D341Med (cell line): ENCODE results near the gene FAM222A.
A peak's percentile ranks its signal among the peaks of the same experiment; 100 is the strongest.

Experiments
- DNase-seq: peaks from one replicate; pipeline ENCODE4 v3.0.0; 2012; ENCODE audit warnings: low spot score

Gene FAM222A

GRCh38 chr12:109710747-109711595 lies 2.7 kb upstream of the FAM222A start:
- no peak for DNase-seq

- DNase-seq = no peak
Measured at GRCh38 chr12:109711596-109712461, 1.8 kb upstream of the FAM222A start.

- DNase-seq = peak; percentile 86
Measured at GRCh38 chr12:109714141-109714912, 702 bp downstream of the FAM222A start.

DNA sequence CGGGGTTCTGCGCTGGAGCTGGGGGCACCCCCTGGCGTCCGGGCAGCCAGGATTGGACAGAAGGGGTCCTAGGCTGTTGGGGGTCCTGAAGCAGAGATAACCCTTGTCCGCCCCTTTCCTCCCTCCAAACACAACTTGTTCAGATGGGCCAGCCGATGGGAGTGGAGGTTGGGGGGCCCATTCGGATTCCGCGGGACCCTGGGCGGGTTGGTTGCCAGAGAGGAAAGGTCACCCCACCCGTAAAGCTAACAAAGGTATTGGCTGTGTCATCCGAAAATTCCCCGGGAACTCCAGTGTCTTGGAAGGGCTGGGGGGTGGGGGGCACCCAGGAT lies 1.3 kb downstream of the FAM222A start:
- no peak for DNase-seq

DNA sequence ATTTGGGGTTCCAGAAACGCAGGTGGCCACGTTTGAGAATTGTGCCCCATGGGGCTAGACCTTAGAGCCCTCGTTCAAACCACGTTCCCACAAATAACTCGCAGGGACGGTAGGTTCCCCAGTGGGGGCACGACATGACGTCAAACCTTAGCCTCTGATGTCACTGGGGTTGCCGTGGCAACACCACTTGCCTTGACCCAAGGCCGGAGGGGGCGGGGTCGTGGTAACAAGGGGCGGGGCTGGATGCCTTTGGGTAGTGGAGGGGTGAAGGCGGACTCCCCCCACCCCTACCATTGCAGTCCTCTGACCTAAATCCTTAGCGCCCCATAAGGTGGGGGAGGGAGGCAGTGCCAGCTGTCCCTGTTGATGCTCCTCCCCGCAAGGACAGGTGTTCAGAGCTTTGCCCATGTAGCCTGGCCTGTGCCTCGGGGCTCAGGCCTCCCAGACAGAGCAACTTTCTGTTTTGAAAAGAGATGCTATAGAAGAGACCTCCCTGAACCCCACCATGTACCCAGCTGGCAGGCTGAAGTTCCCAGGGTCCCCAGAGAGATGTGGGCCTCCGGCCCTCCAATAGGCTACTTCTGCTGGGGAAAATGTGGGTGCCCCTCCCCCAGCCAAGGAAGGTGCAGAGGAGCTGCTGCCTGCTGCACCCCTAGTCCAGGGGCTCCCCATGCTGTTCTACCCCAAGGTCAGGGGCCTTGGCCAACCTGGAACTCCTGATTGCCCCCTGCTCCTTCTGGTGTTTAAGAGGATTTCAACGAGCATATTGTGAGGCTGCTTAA lies 1.9 kb downstream of the FAM222A start:
- DNase-seq = peak; percentile 75

GRCh38 chr12:109716092-109716479 lies 2.5 kb downstream of the FAM222A start:
- DNase-seq = no peak

GRCh38 chr12:109716512-109717389 lies 3.1 kb downstream of the FAM222A start:
- no peak for DNase-seq

- DNase-seq = no peak
Measured at GRCh38 chr12:109717390-109718357, 4.0 kb downstream of the FAM222A start.

- DNase-seq = no peak
Measured at GRCh38 chr12:109718390-109718789, 4.8 kb downstream of the FAM222A start.

- DNase-seq = no peak
Measured at GRCh38 chr12:109719123-109720022, 5.7 kb downstream of the FAM222A start.

DNA sequence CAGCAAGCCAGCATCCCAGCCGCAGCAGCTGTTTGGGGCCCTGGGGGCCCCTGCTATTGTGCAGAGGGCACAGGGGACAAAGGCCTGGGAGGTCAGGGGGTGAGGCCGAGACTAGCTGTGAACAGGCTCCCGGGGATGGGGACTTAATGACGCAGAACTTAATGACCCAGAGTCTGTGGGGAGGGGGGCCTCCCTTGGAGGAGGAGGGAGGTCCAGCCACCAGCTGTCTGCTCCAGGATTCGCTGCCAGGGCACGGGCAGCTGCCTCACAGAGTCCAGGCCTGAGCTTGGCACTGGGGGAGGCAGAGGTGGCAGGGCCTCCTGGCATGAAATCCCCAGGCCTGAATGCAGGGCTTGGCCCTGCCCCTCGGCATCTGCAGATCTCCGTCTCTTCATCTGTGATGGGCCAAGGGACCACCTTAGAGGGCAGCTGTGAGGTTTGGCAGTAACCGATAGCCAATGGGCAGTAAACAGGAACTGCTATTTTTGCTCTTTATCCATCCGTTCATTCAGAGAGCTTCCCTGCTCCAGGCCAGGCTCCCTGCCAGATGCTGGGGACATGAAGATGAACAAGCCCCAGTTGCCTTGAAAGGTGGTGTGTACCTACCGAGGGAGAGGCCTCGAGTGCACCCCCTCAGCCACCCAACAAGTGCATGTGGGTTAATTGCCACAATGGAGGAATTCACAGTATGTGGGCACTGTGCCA lies 6.7 kb downstream of the FAM222A start:
- no peak for DNase-seq

- DNase-seq = no peak
Measured at GRCh38 chr12:109720857-109721189, 7.2 kb downstream of the FAM222A start.

- no peak for DNase-seq
Measured at GRCh38 chr12:109721276-109721675, 7.7 kb downstream of the FAM222A start.

- DNase-seq = no peak
Measured at GRCh38 chr12:109722022-109722720, 8.5 kb downstream of the FAM222A start.

DNA sequence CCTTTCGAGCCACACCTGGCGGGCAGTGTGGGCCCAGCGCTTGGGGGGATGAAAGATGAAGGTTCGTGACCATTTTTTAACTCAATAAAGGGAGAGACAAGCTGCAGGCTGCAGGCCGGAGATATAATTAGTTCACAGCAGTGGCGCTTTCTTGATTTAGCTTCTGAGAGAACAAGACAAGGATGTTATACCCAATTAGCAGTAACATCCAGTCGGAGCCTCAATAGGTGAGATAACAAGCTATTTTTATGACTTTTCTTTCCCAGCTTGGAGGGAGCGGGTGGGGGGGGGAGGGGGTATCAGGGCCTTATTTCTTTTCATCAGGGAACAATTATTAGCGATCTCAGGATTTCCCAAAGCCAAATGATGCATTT lies 9.1 kb downstream of the FAM222A start:
- no peak for DNase-seq

- no peak for DNase-seq
Measured at GRCh38 chr12:109723311-109723881, 9.8 kb downstream of the FAM222A start.

DNA sequence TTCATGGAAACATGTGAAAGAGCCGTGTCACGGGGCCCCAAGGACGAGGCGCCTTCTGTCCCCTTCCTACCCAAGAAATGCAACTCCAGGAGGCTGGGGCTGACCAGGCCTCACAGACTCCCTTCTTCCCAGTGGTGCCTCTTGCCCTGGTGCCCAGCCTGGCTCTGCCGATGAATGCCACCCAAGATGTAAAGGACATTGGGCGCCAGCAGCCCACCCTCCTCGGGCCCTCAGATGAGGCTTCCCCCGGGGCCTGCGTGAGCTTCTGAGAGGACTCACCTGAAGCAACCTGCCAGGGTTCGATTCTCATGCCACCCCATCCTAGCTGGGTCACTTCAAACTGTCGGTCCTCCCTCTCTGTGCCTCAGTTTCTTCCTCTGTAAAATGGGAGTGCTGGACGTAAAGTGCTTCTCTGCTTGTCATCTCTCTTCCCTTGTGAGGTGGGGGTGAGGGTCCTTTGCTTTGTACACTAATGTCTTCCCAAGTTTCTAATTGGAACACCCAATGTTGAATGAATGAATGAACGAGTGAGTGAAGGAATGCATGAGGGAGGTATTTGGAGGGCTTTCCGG lies 10.8 kb downstream of the FAM222A start:
- DNase-seq = no peak
